Smooth muscle cell (in vitro differentiated cells): Measurements from ENCODE around the gene PIPOX. TPM values are rescaled to one million over a fixed set of nuclear protein-coding genes. Genes with fewer than 3 reads are reported as not detected.

Experiments used
- DNase-seq: peaks from one replicate; lab custom pipeline; 2025; ENCODE audit not compliant: unreplicated experiment; lab: John Stamatoyannopoulos, UW
- H2AFZ ChIP-seq: fragments of 200-600 bp; sonication (generic); 2 replicates; pipeline ENCODE4 v1.6.0; 2016; ENCODE audit warnings: antibody characterized with exemption, low read depth, mild to moderate bottlenecking
- H3F3A ChIP-seq: fragments of 200-600 bp; sonication (generic); 2 replicates; pipeline ENCODE4 v1.6.0; 2017; ENCODE audit warnings: antibody characterized with exemption, low read depth
- H3K27ac ChIP-seq: fragments of 200-600 bp; sonication (generic); 2 replicates; pipeline ENCODE4 v1.5.1; 2016; ENCODE audit warnings: low read depth, mild to moderate bottlenecking
- H3K27me3 ChIP-seq: fragments of 200-600 bp; sonication (generic); 2 replicates; pipeline ENCODE4 v1.6.1; 2016; ENCODE audit warnings: low read depth, mild to moderate bottlenecking
- H3K36me3 ChIP-seq: fragments of 200-600 bp; sonication (generic); 2 replicates; pipeline ENCODE4 v1.5.1; 2016; ENCODE audit warnings: low read depth
- H3K4me1 ChIP-seq: fragments of 200-600 bp; sonication (generic); 2 replicates; pipeline ENCODE4 v1.5.1; 2016; ENCODE audit warnings: low read depth
- H3K4me2 ChIP-seq: fragments of 200-600 bp; sonication (generic); 2 replicates; pipeline ENCODE4 v1.6.0; 2016; ENCODE audit warnings: mild to moderate bottlenecking
- H3K4me3 ChIP-seq: fragments of 200-600 bp; sonication (generic); 2 replicates; pipeline ENCODE4 v1.5.1; 2016; ENCODE audit warnings: mild to moderate bottlenecking
- H3K79me2 ChIP-seq: fragments of 200-600 bp; sonication (generic); 2 replicates; pipeline ENCODE4 v1.6.0; 2016; ENCODE audit warnings: low read depth, mild to moderate bottlenecking
- H3K9ac ChIP-seq: fragments of 200-600 bp; sonication (generic); 2 replicates; pipeline ENCODE4 v1.6.0; 2016; ENCODE audit warnings: low read depth
- H3K9me3 ChIP-seq: fragments of 200-600 bp; sonication (generic); replicated peaks from 2 replicates; pipeline ENCODE4 v1.5.1; 2016; ENCODE audit warnings: low read depth
- H4K20me1 ChIP-seq: fragments of 200-600 bp; sonication (generic); 2 replicates; pipeline ENCODE4 v1.6.0; 2016; ENCODE audit warnings: low read depth
- WGBS: methylation state at CpG from one replicate; pipeline ENCODE4 v1.1.7; 2016; ENCODE audit warnings: low lambda C conversion rate; 5-methylcytosine and 5-hydroxymethylcytosine counted together
- polyA plus RNA-seq: library from polyadenylated mRNA; unstranded; fragments of >200 nt; fragmentation: Nextera tagmentation; extraction: Ambion mirVana; gene quantifications from 2 replicates; pipeline ENCODE4 v1.2.1, GENCODE V29; 2016
- total RNA-seq: library from RNA; depleted of rRNA; stranded (reverse); fragments of >200 nt; gene quantifications from 2 replicates; pipeline ENCODE4 v1.2.3, GENCODE V29; 2014
- TF ChIP-seq, protein P1 (sequence below): fragments of 200-600 bp; sonication (generic); IDR thresholded peaks from 2 replicates; pipeline ENCODE4 v1.5.1; 2017; ENCODE audit warnings: borderline replicate concordance, mild to moderate bottlenecking, antibody characterized with exemption; ENCODE audit not compliant: insufficient read depth, poor library complexity, severe bottlenecking

Gene PIPOX
- total and polyA plus RNA-seq, 2 experiments from 2014 or later = 0.63 to 1.3 TPM

DNA sequence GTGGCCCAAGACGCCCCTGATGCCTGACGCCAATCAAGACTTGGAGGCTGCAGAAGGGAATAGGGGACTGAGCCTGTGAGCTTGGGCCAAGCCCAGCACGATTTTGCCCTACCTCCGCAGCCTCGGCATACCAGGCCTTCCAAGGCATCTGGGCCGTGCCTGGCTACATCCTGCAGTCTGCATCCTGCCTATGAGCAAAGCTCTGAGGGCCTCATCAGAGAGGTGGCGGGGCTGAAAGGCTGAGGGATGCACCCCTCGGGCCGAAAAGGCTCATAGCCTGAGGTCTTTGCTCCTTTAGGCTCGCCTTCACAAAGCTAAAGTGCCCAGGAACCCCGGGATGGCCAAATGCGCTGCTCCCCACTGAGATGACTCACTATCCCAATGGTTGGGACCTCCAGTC is 39.7 kb upstream of the PIPOX start:
- Histone ChIP-seq H3K36me3 (no peaks in the 10 kb centered on the region), H3K9ac (no peak overlapping the region), H4K20me1 (peaks cover 6% of the 10 kb centered on the region), H3K4me1 (peaks cover 18% of the 10 kb centered on the region), H3F3A (no peaks in the 10 kb centered on the region), H2AFZ (no peak overlapping the region), H3K27me3 (peaks cover 43% of the 10 kb centered on the region), H3K27ac (no peak overlapping the region), H3K79me2 (no peaks in the 10 kb centered on the region), H3K9me3 (no peaks in the 10 kb centered on the region), H3K4me2 (no peak overlapping the region), H3K4me3 (no peak overlapping the region)
- DNase-seq = no peak
- TF ChIP-seq, protein P1, sequence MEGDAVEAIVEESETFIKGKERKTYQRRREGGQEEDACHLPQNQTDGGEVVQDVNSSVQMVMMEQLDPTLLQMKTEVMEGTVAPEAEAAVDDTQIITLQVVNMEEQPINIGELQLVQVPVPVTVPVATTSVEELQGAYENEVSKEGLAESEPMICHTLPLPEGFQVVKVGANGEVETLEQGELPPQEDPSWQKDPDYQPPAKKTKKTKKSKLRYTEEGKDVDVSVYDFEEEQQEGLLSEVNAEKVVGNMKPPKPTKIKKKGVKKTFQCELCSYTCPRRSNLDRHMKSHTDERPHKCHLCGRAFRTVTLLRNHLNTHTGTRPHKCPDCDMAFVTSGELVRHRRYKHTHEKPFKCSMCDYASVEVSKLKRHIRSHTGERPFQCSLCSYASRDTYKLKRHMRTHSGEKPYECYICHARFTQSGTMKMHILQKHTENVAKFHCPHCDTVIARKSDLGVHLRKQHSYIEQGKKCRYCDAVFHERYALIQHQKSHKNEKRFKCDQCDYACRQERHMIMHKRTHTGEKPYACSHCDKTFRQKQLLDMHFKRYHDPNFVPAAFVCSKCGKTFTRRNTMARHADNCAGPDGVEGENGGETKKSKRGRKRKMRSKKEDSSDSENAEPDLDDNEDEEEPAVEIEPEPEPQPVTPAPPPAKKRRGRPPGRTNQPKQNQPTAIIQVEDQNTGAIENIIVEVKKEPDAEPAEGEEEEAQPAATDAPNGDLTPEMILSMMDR = no peak
- 77% methylated on average over 12 of the region's 12 CpGs for WGBS

DNA sequence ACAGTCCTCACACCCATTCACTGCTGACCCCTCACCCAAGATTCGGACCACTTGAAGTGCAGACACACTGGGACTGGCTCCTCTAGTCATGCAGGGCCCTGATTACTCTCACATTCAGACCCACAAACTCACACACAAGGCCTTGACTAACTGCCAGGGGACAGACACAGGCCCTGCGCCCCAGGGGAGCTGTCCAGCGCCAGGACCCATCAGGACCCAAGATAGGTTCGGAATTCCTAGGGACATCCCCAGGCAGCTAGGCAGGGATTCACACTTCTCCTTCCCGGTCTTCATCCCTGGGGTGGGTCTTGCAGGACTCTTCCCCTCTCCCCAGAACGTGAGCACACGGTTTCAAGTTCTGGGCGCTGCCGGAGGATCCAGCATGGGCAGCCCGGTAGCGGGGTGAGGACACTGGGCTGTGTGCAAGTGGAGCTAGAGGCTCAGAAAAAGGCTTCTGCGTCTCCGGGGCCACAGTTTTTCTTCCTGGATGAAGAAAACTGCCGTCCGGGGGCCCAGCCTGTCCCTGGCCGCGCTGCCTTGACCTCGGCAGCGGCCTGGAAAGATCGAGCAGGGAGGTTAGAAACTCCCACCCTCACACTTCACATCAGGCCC is 38.8 kb upstream of the PIPOX start:
- no peak for DNase-seq
- TF ChIP-seq, protein P1 = no peak
- H3K4me3 ChIP-seq = no peak overlapping the region
- H3K27me3 ChIP-seq = peaks cover 35% of the 10 kb centered on the region
- no peaks in the 10 kb centered on the region for H3K79me2 ChIP-seq
- H3K36me3 ChIP-seq = no peaks in the 10 kb centered on the region
- no peak overlapping the region for H3K4me2 ChIP-seq
- peaks cover 18% of the 10 kb centered on the region for H3K4me1 ChIP-seq
- H3K27ac ChIP-seq = no peak overlapping the region
- H3F3A ChIP-seq = no peaks in the 10 kb centered on the region
- H3K9me3 ChIP-seq = no peaks in the 10 kb centered on the region
- H4K20me1 ChIP-seq = peaks cover 6% of the 10 kb centered on the region
- WGBS = 76% methylated on average over 20 of the region's 20 CpGs
- H2AFZ ChIP-seq = no peak overlapping the region
- no peak overlapping the region for H3K9ac ChIP-seq

DNA sequence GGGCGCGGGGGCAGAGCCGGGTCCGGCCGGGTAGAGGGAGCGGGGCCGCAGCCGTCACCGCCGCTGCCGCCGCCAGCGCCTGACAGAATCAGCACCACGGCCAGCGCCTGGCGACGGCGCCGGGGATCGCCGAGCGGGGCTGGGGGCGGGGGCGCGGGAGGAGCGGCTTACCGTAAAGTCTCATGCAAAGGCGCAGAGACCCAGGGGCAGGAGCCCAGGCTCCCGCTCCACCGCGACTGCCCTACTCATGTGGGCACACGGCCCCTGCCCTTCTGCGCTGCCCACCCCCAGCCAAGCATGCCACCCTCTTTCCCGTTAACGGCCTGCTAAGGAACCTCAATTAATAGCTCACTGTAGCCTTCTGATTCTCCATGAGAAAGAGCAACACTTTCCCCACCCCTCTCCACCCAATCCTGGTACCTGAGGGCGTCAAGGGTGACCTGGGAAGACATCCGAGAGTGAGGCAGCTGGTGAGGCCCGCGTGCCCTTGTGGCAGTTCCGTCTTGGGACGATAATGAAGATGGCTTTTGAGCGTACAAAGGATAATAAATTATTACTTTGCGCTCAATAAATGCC is 36.9 kb upstream of the PIPOX start, which contains the start of gene SEZ6:
SEZ6 (minus strand) TSS at position 98 of the 576 bp plus-strand sequence. CDS start 164 bp downstream, outside the sequence.
- Histone ChIP-seq H3K36me3 (no peaks in the 10 kb centered on the region), H2AFZ (no peak within 1 kb of the TSS), H4K20me1 (peaks cover 6% of the 10 kb centered on the region), H3K9me3 (no peaks in the 10 kb centered on the region), H3K27ac (no peak within 1 kb of the TSS), H3K4me2 (peak within 1 kb of the TSS; percentile 81), H3K4me1 (peaks cover 21% of the 10 kb centered on the region), H3K9ac (no peak within 1 kb of the TSS), H3F3A (no peaks in the 10 kb centered on the region), H3K4me3 (no peak within 1 kb of the TSS), H3K79me2 (no peaks in the 10 kb centered on the region), H3K27me3 (peaks cover 29% of the 10 kb centered on the region)
- TF ChIP-seq, protein P1 = no peak
- peak; percentile 48 for DNase-seq
- 16% methylated on average over 11 of the region's 43 CpGs for WGBS
